Skeletal muscle satellite cell (primary cell): ENCODE data around the gene HEG1.

Experiments used
- H3K27me3 ChIP-seq: 2 replicates; pipeline ENCODE4 v1.7.0; 2013; ENCODE audit warnings: low read length; ENCODE audit not compliant: control insufficient read depth, insufficient read depth
- H3K36me3 ChIP-seq: 2 replicates; pipeline ENCODE4 v1.7.0; 2013; ENCODE audit warnings: mild to moderate bottlenecking, control low read depth, low read length; ENCODE audit not compliant: insufficient read depth
- H3K4me1 ChIP-seq: 2 replicates; pipeline ENCODE4 v1.7.0; 2013; ENCODE audit warnings: low read length; ENCODE audit not compliant: control insufficient read depth, insufficient read depth
- H3K4me2 ChIP-seq: 2 replicates; pipeline ENCODE4 v1.7.0; 2013; ENCODE audit warnings: mild to moderate bottlenecking, low read length
- H3K4me3 ChIP-seq: 2 replicates; pipeline ENCODE4 v1.7.0; 2013; ENCODE audit warnings: low read length
- H3K9ac ChIP-seq: 2 replicates; pipeline ENCODE4 v1.7.0; 2013; ENCODE audit warnings: mild to moderate bottlenecking, low read depth, low read length, moderate library complexity
- H3K9me3 ChIP-seq: replicated peaks from 2 replicates; pipeline ENCODE4 v1.7.0; 2013; ENCODE audit warnings: mild to moderate bottlenecking, control low read depth, low read length

Gene HEG1

DNA sequence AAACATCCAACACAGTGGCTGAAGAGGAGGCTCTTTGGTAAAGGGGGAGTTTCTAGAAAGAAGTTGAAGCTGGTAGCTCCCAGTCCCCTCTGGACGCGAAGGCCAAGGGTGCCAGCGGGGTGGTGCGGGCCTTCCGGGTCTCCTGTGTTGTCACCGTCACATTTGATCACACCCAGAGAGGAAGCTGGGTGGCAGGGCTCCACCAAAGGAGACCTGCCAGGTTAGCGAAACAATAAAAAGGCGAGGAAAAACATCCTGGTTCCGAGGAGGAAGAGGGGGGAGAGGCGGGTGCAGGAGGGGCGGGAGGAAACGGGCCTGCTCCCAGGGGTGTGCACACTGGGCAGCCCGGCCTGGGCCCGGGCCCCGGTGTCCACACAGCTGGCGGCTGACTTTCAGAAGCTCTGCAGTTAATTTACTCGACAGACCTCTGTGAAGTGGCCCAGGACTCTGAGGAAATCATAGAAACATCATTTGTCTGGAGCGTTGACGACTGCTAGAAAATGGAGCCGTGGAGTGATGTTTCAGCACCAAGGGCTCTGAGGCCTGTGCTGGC, 12.1 kb downstream of the HEG1 start:
- Histone ChIP-seq H3K9me3 (no peaks in the 10 kb centered on the region), H3K4me2 (peak overlapping the region; percentile 71), H3K27me3 (no peaks in the 10 kb centered on the region), H3K4me1 (peaks cover 45% of the 10 kb centered on the region), H3K9ac (peak overlapping the region; percentile 61), H3K36me3 (no peaks in the 10 kb centered on the region), H3K4me3 (no peak overlapping the region)

DNA sequence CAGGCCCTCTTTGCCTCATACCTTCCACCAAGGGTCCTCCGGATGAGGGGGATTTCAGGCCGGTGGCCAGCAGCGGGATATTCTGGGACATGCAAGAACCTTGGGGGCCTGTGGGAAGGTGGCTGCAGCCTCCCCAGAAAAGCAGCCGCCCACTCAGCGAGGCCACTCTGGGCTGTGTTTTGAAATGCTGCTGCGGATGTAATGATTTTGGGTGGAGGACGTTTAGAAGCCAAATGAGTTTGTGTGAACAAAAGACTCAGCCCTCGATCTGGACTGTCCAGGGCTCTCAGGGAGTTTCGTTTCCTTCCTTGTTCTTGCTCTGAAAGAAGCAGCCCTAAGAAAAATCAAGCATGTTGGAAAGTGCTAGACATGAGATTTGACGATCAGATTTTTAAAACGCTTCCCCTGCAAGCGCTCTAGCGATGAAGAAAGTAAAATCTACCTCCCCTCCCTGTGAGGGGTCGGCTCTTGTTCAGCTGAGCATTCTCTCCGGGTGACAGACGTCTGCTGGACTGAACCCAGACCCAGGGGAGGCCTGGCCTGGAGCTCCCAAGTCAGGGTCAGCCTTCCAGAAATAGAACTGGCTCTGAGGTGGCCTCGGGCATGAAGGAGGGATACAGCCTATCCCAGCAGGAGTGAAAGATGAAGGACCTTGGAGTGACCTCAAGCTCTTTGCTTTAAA, 12.9 kb downstream of the HEG1 start:
- no peaks in the 10 kb centered on the region for H3K9me3 ChIP-seq
- peaks cover 45% of the 10 kb centered on the region for H3K4me1 ChIP-seq
- no peaks in the 10 kb centered on the region for H3K27me3 ChIP-seq
- no peaks in the 10 kb centered on the region for H3K36me3 ChIP-seq
- H3K9ac ChIP-seq, result peak overlapping the region; percentile 61
- H3K4me2 ChIP-seq, result peak overlapping the region; percentile 71
- H3K4me3 ChIP-seq, result peak overlapping the region; percentile 43

DNA sequence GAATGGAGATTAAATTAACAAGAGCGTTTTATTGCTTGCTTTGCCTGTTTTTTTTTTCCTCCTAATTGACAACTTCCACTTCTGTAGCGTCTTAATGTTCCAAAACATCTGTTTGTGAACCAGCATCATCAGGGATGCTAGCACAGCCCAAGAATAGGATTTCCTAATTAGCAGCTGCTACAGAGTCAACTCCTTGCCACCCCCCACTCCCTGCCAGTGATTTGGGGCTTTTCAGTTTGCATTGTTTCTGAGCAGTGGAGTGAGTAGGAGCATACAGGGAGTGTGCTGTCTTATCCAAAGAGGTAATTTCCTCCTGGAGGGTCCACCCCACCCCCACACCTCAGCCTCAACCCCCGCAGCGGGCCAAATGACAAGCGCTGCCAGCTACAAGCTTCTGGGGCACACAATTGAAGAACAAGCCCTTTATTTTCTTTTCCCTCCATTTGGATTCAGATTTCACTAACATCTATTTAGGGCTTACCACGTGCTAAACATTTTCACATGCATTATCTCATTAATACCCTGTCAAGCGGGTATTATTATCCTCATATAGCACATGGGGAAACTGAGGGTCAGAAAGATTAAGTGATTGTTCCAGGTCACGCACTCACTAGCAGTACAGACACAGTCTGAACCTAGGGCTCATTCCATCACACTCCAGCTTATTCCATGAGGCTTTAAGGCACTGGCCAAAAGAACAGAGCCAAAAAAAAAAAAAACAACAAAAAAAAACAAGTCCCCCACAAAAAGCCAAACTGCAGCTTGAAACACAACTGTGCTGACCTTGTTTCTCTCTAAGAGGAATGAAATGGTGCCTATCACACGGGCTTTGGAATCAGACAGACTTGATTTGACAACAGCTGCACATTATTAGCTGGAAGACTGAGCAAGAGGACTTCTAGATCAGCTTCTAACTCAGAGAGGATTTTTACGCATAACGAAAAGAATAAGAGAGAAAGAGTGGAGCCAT, 16.4 kb downstream of the HEG1 start:
- H3K4me1 ChIP-seq, result peaks cover 36% of the 10 kb centered on the region
- H3K27me3 ChIP-seq, result no peaks in the 10 kb centered on the region
- peak overlapping the region; percentile 4 for H3K9ac ChIP-seq

DNA sequence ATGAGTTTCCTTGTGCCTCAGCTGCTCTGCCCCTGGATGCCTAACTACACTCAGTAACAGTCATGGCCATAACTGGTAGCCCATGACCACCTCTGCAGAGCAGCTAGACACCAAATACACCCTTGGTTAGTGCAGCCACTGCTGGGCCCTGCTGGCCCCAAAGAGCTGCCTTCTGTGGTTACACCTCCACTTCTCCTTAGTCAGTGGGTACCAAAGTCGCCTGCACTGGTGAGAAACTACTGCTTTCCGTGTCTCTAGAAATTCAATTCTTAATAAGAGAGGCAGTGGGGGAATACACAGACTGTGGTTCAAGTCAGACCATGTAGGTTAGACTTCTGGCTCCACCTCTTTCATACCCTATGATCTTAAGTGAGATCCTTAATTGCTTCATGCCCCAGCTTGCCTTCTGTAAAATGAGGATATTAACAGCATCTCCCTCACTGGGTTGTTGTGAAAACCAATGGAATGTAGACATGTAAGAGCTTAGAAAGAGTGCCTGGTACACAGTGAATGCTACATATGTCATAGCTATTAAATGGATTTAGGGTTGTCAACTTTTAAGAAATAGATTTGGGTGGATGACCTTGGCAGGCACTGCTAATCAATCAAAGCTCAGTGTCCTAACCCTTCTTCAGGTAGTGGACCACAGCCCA, 18.2 kb downstream of the HEG1 start:
- Histone ChIP-seq H3K27me3 (no peaks in the 10 kb centered on the region), H3K9me3 (no peaks in the 10 kb centered on the region), H3K4me2 (no peak overlapping the region), H3K4me1 (peaks cover 28% of the 10 kb centered on the region), H3K36me3 (no peaks in the 10 kb centered on the region), H3K4me3 (no peak overlapping the region), H3K9ac (no peak overlapping the region)

More for the DNA sequence above, 16.4 kb downstream of the HEG1 start:
- H3K9me3 ChIP-seq, result no peaks in the 10 kb centered on the region
- no peak overlapping the region for H3K4me3 ChIP-seq
- peak overlapping the region; percentile 58 for H3K4me2 ChIP-seq
- H3K36me3 ChIP-seq, result no peaks in the 10 kb centered on the region

DNA sequence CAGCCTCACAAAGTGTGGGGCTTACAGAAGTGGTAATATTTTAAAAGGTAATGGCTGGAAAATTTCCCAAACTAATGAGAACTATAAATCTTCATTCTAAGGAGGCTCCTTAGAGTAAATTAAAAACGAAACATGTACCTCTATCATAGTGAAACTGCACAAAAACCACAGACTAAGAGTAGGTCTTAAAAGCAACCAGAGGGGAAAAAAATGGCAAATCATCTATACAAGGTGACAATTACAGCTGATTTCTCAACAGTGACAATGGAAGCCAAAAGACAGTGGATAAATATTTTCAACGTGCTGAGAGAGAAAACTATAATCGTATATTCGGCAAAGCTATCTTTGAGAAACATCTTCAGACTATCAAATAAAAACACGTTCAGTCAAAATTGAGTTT, 20.6 kb downstream of the HEG1 start:
- H3K4me3 ChIP-seq, result no peak overlapping the region
- no peaks in the 10 kb centered on the region for H3K9me3 ChIP-seq
- H3K9ac ChIP-seq, result no peak overlapping the region
- H3K36me3 ChIP-seq, result no peaks in the 10 kb centered on the region
- no peak overlapping the region for H3K4me2 ChIP-seq
- H3K4me1 ChIP-seq, result peaks cover 31% of the 10 kb centered on the region
- H3K27me3 ChIP-seq, result no peaks in the 10 kb centered on the region

DNA sequence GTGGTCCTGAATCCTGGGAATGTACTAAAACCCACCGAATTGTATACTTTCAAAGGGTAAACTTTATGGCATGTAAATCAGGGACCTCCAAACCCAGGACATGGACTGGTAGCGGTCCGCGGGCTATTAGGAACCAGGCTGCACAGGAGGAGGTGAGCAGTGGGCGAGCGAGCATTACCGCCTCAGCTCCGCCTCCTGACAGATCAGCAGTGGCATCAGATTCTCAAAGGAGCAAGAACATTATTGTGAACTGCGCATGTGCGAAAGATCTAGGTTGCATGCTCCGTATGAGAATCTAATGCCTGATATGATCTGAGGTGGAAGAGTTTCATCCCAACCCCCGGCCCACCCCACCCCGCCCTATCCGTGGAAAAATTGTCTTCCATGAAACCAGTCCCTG, 22.2 kb downstream of the HEG1 start:
- Histone ChIP-seq H3K9ac (no peak overlapping the region), H3K4me1 (peaks cover 15% of the 10 kb centered on the region)

DNA sequence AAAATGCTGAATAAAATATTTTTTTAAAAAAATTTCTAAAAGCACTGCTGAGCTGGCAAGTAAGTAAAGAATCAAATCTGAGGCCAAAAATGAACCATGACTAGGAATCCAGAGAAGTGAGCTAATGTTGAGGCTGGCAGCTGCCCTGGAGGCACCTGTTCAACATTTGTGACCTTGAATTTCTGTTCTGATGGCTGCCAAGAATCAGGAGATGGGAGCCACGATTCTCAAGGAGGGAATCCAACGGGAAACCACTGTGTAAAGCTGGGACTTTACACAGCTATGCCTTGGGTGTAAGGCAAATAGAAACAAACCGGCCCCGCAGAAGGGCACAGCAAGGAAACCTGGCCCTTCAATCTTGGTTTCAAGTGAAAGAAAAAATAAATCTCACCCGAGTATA, 22.7 kb downstream of the HEG1 start:
- Histone ChIP-seq H3K4me2 (no peak overlapping the region), H3K9me3 (no peaks in the 10 kb centered on the region), H3K9ac (no peak overlapping the region), H3K27me3 (no peaks in the 10 kb centered on the region), H3K4me3 (no peak overlapping the region), H3K4me1 (peaks cover 15% of the 10 kb centered on the region), H3K36me3 (peaks cover 10% of the 10 kb centered on the region)

More for the DNA sequence above, 22.2 kb downstream of the HEG1 start:
- H3K36me3 ChIP-seq, result peaks cover 7% of the 10 kb centered on the region
- H3K4me2 ChIP-seq, result no peak overlapping the region
- no peak overlapping the region for H3K4me3 ChIP-seq
- no peaks in the 10 kb centered on the region for H3K27me3 ChIP-seq
- no peaks in the 10 kb centered on the region for H3K9me3 ChIP-seq

DNA sequence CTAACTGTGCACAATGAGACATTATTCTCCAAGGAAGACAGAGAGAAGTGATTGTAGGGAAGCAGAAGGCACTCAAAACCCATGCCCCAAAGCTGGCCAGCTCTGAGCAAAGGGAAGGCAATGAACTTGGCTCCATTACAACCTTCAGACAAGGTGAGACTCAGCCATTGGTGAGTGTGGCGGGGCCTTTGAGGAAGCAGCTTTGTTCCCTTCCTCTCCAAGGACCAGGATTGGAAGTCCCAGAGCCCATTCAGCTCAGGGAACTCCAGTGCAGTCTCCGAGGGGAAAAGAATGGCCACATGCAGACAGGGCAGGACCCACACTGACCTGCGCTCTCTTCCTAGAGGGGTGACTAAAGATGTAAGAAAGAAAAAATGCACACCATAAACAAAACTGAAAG, 23.1 kb downstream of the HEG1 start:
- Histone ChIP-seq H3K4me1 (peaks cover 15% of the 10 kb centered on the region), H3K4me2 (no peak overlapping the region), H3K27me3 (no peaks in the 10 kb centered on the region), H3K36me3 (peaks cover 15% of the 10 kb centered on the region), H3K9me3 (no peaks in the 10 kb centered on the region), H3K9ac (no peak overlapping the region), H3K4me3 (no peak overlapping the region)

DNA sequence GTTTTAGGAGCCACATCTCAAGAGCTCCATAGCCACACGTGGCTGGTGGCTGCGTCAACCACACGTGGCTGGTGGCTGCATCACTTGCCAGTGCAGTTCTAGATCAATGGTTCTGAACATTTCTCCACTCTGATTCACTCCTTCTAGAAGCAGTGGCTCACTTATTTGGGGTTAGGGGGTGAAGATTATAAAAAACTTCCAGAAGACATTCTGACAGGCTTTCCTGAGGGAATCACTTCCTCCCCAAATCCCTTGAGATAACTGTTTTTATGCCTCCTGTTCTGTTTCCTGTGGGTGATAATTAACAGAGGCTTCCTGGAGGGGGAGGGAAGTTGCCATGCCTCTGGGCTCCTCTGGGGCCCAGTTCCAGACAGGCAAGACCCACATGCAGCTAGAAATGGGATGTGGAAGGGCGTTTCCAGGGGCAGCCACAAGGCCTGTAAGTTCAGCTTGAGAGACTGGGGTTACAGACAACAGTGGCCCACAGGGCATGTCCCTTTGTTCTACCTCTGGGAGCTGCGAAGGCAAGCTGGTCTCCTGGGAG, 23.6 kb downstream of the HEG1 start:
- Histone ChIP-seq H3K27me3 (no peaks in the 10 kb centered on the region), H3K36me3 (peaks cover 20% of the 10 kb centered on the region), H3K4me3 (no peak overlapping the region), H3K9ac (no peak overlapping the region), H3K4me2 (no peak overlapping the region), H3K9me3 (no peaks in the 10 kb centered on the region), H3K4me1 (peaks cover 15% of the 10 kb centered on the region)

DNA sequence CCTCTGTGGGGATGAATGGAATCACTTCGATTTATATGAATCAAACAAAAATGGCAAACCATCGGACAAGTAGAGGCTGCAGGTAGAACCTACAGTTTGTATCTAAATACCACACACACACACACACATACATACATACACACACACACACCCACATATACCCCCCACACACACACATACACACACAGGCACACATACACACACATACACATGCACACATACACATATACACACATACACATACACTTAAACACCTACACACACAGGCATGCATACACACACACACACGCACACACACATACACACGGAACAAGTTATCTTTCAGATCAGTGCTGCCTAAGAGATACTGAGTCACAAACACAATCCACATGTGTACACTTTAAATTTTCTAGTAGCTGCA, 24.3 kb downstream of the HEG1 start:
- Histone ChIP-seq H3K27me3 (no peaks in the 10 kb centered on the region), H3K4me3 (no peak overlapping the region), H3K9me3 (no peaks in the 10 kb centered on the region), H3K4me2 (no peak overlapping the region), H3K9ac (no peak overlapping the region), H3K4me1 (peaks cover 15% of the 10 kb centered on the region), H3K36me3 (peaks cover 24% of the 10 kb centered on the region)

DNA sequence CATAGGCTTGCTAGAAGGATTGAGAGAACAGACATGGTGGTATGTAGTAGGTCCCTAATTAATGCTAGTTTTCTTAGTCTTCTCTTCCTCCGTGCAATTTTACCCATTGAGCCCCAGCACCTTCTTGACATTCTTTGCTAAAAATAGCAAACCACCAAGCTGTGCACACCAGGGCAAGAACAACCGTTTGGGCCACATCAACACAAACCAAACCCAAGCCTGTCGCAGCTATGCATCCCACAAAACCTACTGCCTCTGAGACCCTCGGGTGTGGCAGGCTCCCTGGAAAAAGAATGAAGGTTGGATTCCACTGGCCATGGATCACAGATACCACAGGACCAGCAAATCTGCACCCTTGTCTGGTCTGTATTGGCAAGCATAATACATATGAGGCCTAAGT, 27.1 kb downstream of the HEG1 start:
- H3K27me3 ChIP-seq, result no peaks in the 10 kb centered on the region
- H3K4me3 ChIP-seq, result no peak overlapping the region
- peaks cover 31% of the 10 kb centered on the region for H3K4me1 ChIP-seq
- H3K36me3 ChIP-seq, result peaks cover 32% of the 10 kb centered on the region
- H3K9me3 ChIP-seq, result no peaks in the 10 kb centered on the region
- H3K4me2 ChIP-seq, result no peak overlapping the region
- no peak overlapping the region for H3K9ac ChIP-seq
